ENCODE results near the gene MKKS. TPM values are rescaled to one million over a fixed set of nuclear protein-coding genes. Genes with fewer than 3 reads are reported as not detected.

Gene MKKS
- polyA plus RNA-seq, 1 experiment = 18.9 TPM

- CTCF ChIA-PET = interaction anchor here (1.6 kb wide), 1 partner anchor 1078 kb away, joined by 8 read pairs; no protein-coding TSS in a partner anchor
- POLR2A ChIA-PET = no interaction called here
- Histone ChIP-seq H3K27ac (ENCODE audit: low read depth, low read length) (no peak overlapping the region), H3K27me3 (ENCODE audit: control insufficient read depth, insufficient read depth, low read length) (no peaks in the 10 kb centered on the region), H3K9me3 (ENCODE audit: control insufficient read depth, insufficient read depth, low read length) (peaks cover 5% of the 10 kb centered on the region; the same call in 1 of the 2 replicates), H3K4me3 (ENCODE audit: low read depth, low read length) (no peak overlapping the region)
- TF ChIP-seq, protein P1, sequence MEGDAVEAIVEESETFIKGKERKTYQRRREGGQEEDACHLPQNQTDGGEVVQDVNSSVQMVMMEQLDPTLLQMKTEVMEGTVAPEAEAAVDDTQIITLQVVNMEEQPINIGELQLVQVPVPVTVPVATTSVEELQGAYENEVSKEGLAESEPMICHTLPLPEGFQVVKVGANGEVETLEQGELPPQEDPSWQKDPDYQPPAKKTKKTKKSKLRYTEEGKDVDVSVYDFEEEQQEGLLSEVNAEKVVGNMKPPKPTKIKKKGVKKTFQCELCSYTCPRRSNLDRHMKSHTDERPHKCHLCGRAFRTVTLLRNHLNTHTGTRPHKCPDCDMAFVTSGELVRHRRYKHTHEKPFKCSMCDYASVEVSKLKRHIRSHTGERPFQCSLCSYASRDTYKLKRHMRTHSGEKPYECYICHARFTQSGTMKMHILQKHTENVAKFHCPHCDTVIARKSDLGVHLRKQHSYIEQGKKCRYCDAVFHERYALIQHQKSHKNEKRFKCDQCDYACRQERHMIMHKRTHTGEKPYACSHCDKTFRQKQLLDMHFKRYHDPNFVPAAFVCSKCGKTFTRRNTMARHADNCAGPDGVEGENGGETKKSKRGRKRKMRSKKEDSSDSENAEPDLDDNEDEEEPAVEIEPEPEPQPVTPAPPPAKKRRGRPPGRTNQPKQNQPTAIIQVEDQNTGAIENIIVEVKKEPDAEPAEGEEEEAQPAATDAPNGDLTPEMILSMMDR (IDR thresholded peaks at IDR 0.05; ENCODE audit: low read depth, low read length) = no peak
- no peak for DNase-seq (ENCODE audit: low read depth, low spot score)
These were observed 32.3 kb upstream of the MKKS start for GRCh38 chr20:10466325-10466724.

DNA sequence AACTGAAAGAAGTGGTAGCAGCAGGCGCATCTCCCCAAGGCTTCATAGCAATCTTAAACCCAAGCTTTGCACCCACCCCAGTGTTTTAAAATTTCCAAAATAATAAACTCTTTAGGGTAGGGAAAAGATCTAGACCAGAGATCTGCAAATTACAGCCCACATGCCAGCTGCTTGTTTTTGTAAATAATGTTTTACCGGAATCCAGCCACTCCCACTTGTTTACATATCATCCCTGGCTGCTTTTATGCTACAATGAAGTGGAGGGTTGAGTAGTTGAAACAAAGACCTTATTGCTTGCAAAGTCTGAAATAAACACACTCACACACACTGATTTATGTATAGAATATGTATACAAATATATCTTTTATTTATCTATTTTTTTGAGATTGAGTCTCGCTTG is 31.1 kb upstream of the MKKS start:
- Histone ChIP-seq H3K27me3 (ENCODE audit: control insufficient read depth, insufficient read depth, low read length) (no peaks in the 10 kb centered on the region), H3K9me3 (ENCODE audit: control insufficient read depth, insufficient read depth, low read length) (peaks cover 5% of the 10 kb centered on the region; the same call in 1 of the 2 replicates), H3K27ac (ENCODE audit: low read depth, low read length) (no peak overlapping the region), H3K4me3 (ENCODE audit: low read depth, low read length) (no peak overlapping the region)
- POLR2A ChIA-PET = no interaction called here
- CTCF ChIA-PET = interaction anchor here (0.6 to 1.3 kb wide), 2 partner anchors 9 to 88 kb away, joined by 4 to 6 read pairs; no protein-coding TSS in a partner anchor
- DNase-seq (ENCODE audit: low read depth, low spot score) = no peak
- TF ChIP-seq, protein P1 (IDR thresholded peaks at IDR 0.05; ENCODE audit: low read depth, low read length) = no peak

DNA sequence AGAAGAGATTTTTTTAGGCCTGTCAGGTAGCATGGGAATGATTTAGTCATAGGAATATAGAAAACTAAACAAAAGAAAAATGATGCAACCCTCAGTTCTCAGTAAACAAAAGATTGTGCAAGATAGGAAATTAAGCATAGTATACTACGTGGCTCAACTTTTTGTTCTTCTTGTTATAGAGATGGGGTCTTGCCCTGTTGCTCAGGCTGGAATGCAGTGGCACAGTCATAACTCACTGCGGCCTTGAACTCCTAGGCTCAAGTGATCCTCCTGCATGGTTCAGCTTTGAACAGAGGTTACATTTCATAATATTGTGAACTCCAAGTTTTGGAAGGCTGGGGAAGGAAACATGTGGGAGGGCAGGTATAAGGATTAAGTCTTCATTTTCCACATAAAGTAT is 29.6 kb upstream of the MKKS start:
- no peak overlapping the region for H3K27ac ChIP-seq (ENCODE audit: low read depth, low read length)
- POLR2A ChIA-PET = no interaction called here
- H3K4me3 ChIP-seq (ENCODE audit: low read depth, low read length) = no peak overlapping the region
- H3K9me3 ChIP-seq (ENCODE audit: control insufficient read depth, insufficient read depth, low read length) = peaks cover 5% of the 10 kb centered on the region; the same call in 1 of the 2 replicates
- DNase-seq (ENCODE audit: low read depth, low spot score) = no peak
- no peaks in the 10 kb centered on the region for H3K27me3 ChIP-seq (ENCODE audit: control insufficient read depth, insufficient read depth, low read length)
- CTCF ChIA-PET = interaction anchor here (1.3 kb wide), 1 partner anchor 89 kb away, joined by 6 read pairs; no protein-coding TSS in a partner anchor
- TF ChIP-seq, protein P1 (IDR thresholded peaks at IDR 0.05; ENCODE audit: low read depth, low read length) = no peak

DNA sequence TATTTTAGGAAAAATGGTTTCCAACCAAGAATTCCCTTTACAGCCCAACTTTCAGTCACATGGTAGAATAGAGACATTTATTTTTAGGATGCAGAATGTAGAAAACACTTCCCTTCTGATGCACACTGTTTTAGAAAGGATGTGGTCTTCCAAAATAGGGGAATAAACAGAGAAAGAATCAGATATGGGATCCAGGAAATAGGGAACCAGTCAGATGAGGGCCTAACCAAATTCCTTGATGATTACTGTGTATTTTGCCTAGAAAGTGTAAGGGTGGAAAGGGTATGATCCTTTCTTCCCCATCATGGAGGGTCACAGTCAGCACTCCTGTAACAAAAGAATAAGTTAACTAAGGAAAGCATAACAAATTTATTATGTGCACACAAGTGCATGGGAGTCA is 28.5 kb upstream of the MKKS start:
- Histone ChIP-seq H3K9me3 (ENCODE audit: control insufficient read depth, insufficient read depth, low read length) (peaks cover 5% of the 10 kb centered on the region; the same call in 1 of the 2 replicates), H3K27ac (ENCODE audit: low read depth, low read length) (no peak overlapping the region), H3K4me3 (ENCODE audit: low read depth, low read length) (no peak overlapping the region), H3K27me3 (ENCODE audit: control insufficient read depth, insufficient read depth, low read length) (no peaks in the 10 kb centered on the region)
- DNase-seq (ENCODE audit: low read depth, low spot score) = no peak
- ChIA-PET POLR2A (no interaction called here), CTCF (no interaction called here)
- TF ChIP-seq, protein P1 (IDR thresholded peaks at IDR 0.05; ENCODE audit: low read depth, low read length) = no peak

DNA sequence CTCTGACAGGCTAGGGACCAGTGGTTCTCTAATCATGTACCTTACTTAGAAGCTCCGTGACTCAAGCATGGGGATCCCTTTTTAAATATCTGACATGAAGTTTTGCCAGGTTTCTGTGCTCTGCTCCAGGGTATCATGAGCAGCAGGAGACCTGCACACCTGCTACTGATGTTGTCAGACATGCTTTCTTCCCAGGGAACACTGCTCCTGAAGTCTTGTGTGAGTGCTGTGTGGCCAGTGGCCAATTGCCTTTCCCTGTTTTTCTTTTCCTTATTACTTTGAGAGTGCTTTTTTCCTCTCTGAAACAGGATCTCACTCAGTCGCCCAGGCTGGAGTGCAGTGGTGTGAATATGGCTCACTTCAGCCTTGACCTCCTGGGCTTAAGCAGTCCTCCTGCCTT is 27.5 kb upstream of the MKKS start:
- Histone ChIP-seq H3K9me3 (ENCODE audit: control insufficient read depth, insufficient read depth, low read length) (peaks cover 5% of the 10 kb centered on the region; the same call in 1 of the 2 replicates), H3K27ac (ENCODE audit: low read depth, low read length) (no peak overlapping the region), H3K4me3 (ENCODE audit: low read depth, low read length) (no peak overlapping the region), H3K27me3 (ENCODE audit: control insufficient read depth, insufficient read depth, low read length) (no peaks in the 10 kb centered on the region)
- ChIA-PET CTCF (no interaction called here), POLR2A (no interaction called here)
- DNase-seq (ENCODE audit: low read depth, low spot score) = no peak
- TF ChIP-seq, protein P1 (IDR thresholded peaks at IDR 0.05; ENCODE audit: low read depth, low read length) = no peak
